Loucy (cell line): Measurements from ENCODE around the gene ACADVL.

Experiments used
- H2AFZ ChIP-seq: fragments of 200-600 bp; sonication (generic); 2 replicates; pipeline ENCODE4 v1.6.0; 2016; ENCODE audit warnings: antibody characterized with exemption, mild to moderate bottlenecking, low read length, moderate library complexity
- H3F3A ChIP-seq: fragments of 200-600 bp; 2 replicates; pipeline ENCODE4 v1.6.0; 2016; ENCODE audit warnings: antibody characterized with exemption, low read depth, mild to moderate bottlenecking
- H3K27me3 ChIP-seq: fragments of 200-600 bp; sonication (generic); 2 replicates; pipeline ENCODE4 v1.6.1; 2014; ENCODE audit warnings: low read length, mild to moderate bottlenecking; ENCODE audit not compliant: insufficient read depth, poor library complexity, severe bottlenecking
- H3K36me3 ChIP-seq: fragments of 200-600 bp; sonication (generic); 2 replicates; pipeline ENCODE4 v1.6.1; 2016; ENCODE audit warnings: low read length; ENCODE audit not compliant: insufficient read depth
- H3K4me1 ChIP-seq: fragments of 200-600 bp; sonication (generic); 2 replicates; pipeline ENCODE4 v1.5.1; 2014; ENCODE audit warnings: low read length, mild to moderate bottlenecking; ENCODE audit not compliant: insufficient read depth, poor library complexity, severe bottlenecking
- H3K4me2 ChIP-seq: fragments of 200-600 bp; sonication (generic); 2 replicates; pipeline ENCODE4 v1.6.0; 2014; ENCODE audit warnings: antibody characterized with exemption, low read length, low read depth, mild to moderate bottlenecking; ENCODE audit not compliant: poor library complexity, severe bottlenecking
- H3K4me3 ChIP-seq: fragments of 200-600 bp; sonication (generic); 2 replicates; pipeline ENCODE4 v1.5.1; 2014; ENCODE audit warnings: low read length, mild to moderate bottlenecking, mixed read lengths; ENCODE audit not compliant: poor library complexity, severe bottlenecking
- H3K79me2 ChIP-seq: fragments of 200-600 bp; sonication (generic); 2 replicates; pipeline ENCODE4 v1.6.1; 2014; ENCODE audit warnings: low read length; ENCODE audit not compliant: insufficient read depth
- H3K9ac ChIP-seq: fragments of 200-600 bp; sonication (generic); 2 replicates; pipeline ENCODE4 v1.6.0; 2014; ENCODE audit warnings: mild to moderate bottlenecking, low read depth, low read length, moderate library complexity; ENCODE audit not compliant: poor library complexity, severe bottlenecking
- H3K9me2 ChIP-seq: fragments of 200-600 bp; sonication (generic); replicated peaks from 2 replicates; pipeline ENCODE4 v1.6.1; 2016; ENCODE audit warnings: low read depth, low read length, mixed read lengths
- H3K9me3 ChIP-seq: fragments of 200-600 bp; sonication (generic); 2 replicates; pipeline ENCODE4 v1.6.1; 2014; ENCODE audit warnings: mild to moderate bottlenecking, antibody characterized with exemption, low read length, low read depth; ENCODE audit not compliant: insufficient read depth
- H4K20me1 ChIP-seq: fragments of 200-600 bp; sonication (generic); 2 replicates; pipeline ENCODE4 v1.6.0; 2014; ENCODE audit warnings: antibody characterized with exemption, low read length, mild to moderate bottlenecking; ENCODE audit not compliant: insufficient read depth, poor library complexity, severe bottlenecking
- EZH2phosphoT487 ChIP-seq: fragments of 200-600 bp; IDR thresholded peaks from 2 replicates; pipeline ENCODE4 v1.6.1; 2018; ENCODE audit warnings: antibody characterized with exemption, mild to moderate bottlenecking, moderate library complexity, borderline replicate concordance
- TF ChIP-seq, protein P1 (sequence below): fragments of 200-600 bp; sonication (generic); conservative IDR thresholded peaks from 2 replicates; pipeline ENCODE4 v1.5.1; 2014; ENCODE audit warnings: mild to moderate bottlenecking, antibody characterized with exemption, low read length

ACADVL gene

DNA sequence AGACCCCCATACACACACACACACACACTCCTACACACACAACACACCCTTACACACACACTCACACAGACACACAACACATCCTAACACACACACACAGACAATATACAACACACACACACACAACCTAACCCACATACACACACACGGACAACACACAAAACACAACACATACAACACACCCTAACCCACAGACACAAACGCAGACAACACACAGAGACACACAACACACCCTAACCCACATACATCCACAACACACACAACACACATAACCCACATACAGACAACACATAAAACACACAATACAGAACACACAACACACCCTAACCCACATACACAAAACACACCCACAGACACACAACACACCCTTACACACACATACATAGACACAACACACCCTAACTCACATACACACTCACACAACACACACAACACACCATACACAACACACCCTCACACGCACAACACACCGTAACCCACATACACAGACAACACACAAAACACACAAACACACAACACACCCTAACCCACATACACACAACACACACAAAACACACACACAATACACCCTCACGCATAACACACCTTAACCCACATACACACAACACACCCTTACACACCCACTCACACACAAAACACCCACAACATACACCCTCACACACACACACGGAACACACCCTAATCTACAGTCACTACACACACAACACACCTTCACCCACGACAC lies 45.0 kb upstream of the ACADVL start:
- H3K4me3 ChIP-seq = no peak overlapping the region
- H3K36me3 ChIP-seq = no peaks in the 10 kb centered on the region
- no peaks in the 10 kb centered on the region for H3K9me2 ChIP-seq
- H3K79me2 ChIP-seq = no peaks in the 10 kb centered on the region
- no peaks in the 10 kb centered on the region for H3F3A ChIP-seq
- H2AFZ ChIP-seq = no peak overlapping the region
- H3K4me2 ChIP-seq = no peak overlapping the region
- TF ChIP-seq, protein P1, sequence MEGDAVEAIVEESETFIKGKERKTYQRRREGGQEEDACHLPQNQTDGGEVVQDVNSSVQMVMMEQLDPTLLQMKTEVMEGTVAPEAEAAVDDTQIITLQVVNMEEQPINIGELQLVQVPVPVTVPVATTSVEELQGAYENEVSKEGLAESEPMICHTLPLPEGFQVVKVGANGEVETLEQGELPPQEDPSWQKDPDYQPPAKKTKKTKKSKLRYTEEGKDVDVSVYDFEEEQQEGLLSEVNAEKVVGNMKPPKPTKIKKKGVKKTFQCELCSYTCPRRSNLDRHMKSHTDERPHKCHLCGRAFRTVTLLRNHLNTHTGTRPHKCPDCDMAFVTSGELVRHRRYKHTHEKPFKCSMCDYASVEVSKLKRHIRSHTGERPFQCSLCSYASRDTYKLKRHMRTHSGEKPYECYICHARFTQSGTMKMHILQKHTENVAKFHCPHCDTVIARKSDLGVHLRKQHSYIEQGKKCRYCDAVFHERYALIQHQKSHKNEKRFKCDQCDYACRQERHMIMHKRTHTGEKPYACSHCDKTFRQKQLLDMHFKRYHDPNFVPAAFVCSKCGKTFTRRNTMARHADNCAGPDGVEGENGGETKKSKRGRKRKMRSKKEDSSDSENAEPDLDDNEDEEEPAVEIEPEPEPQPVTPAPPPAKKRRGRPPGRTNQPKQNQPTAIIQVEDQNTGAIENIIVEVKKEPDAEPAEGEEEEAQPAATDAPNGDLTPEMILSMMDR = no peak
- no peak for TF ChIP-seq EZH2phosphoT487
- no peaks in the 10 kb centered on the region for H3K27me3 ChIP-seq
- H3K4me1 ChIP-seq = peaks cover 12% of the 10 kb centered on the region
- H3K9ac ChIP-seq = no peak overlapping the region
- H3K9me3 ChIP-seq = no peaks in the 10 kb centered on the region
- no peaks in the 10 kb centered on the region for H4K20me1 ChIP-seq

DNA sequence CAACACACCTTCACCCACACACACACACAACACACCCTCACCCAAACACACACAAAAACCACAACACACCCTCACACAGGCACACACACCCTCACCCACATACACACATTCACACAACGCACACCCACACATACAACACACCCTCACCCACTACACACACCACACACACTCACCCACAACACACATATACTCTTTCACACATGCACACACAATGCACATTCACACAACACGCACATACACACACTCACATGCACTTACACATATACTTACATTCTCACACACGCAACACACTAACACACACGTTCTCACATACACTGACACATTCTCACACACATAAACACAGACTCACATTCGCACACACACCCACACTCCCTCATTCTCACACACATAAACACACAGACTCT lies 44.4 kb upstream of the ACADVL start:
- Histone ChIP-seq H3K36me3 (no peaks in the 10 kb centered on the region), H3K27me3 (no peaks in the 10 kb centered on the region), H3K4me1 (peaks cover 12% of the 10 kb centered on the region), H3K9me2 (no peaks in the 10 kb centered on the region), H4K20me1 (no peaks in the 10 kb centered on the region), H3K9me3 (no peaks in the 10 kb centered on the region), H2AFZ (no peak overlapping the region), H3K9ac (no peak overlapping the region), H3K4me2 (no peak overlapping the region), H3K4me3 (no peak overlapping the region), H3F3A (no peaks in the 10 kb centered on the region), H3K79me2 (no peaks in the 10 kb centered on the region)
- no peak for TF ChIP-seq EZH2phosphoT487
- TF ChIP-seq, protein P1 = no peak

DNA sequence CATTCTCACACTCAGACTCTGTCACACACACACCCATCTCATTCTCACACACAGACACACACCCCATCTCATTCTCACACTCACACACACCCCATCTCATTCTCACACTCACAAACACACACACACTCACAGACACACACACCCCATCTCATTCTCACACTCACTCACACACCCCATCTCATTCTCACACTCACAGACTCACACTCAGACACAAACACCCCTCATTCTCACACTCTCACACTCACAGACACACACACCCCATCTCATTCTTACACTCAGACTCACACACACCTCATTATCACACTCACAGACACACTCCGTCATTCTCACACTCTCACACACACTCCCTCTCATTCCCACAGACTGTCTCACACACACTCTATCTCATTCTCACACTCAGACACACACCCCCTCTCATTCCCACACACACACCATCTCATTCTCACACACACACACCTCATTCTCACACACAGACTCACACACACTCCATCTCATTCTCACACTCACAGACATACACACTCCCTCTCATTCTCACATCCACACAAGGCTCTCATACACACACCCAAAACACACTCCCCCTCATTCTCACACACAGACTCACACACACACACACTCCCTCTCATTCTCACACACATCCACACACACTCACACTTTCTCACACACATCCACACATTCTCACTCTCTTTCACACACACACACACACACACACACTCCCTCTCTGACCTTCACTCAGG lies 43.5 kb upstream of the ACADVL start:
- Histone ChIP-seq H3K9ac (no peak overlapping the region), H2AFZ (no peak overlapping the region), H4K20me1 (no peaks in the 10 kb centered on the region), H3K36me3 (no peaks in the 10 kb centered on the region), H3K9me3 (no peaks in the 10 kb centered on the region), H3K9me2 (no peaks in the 10 kb centered on the region), H3F3A (no peaks in the 10 kb centered on the region), H3K4me3 (no peak overlapping the region), H3K4me2 (no peak overlapping the region), H3K79me2 (no peaks in the 10 kb centered on the region), H3K27me3 (no peaks in the 10 kb centered on the region), H3K4me1 (peaks cover 12% of the 10 kb centered on the region)
- TF ChIP-seq EZH2phosphoT487 = no peak
- TF ChIP-seq, protein P1 = no peak
